PC-3 (cell line): ENCODE results near the gene SFMBT2. TPM values are rescaled to one million over a fixed set of nuclear protein-coding genes. Genes with fewer than 3 reads are reported as not detected.
"Not testable (repeated sequence)": the region's sequence is repeated elsewhere in the genome, so short reads cannot be mapped to it uniquely, and the experiment has no call there.

Source experiments
- ATAC-seq: fragments of 200-7000 bp; cut with Tn5 transposase; 2 replicates; pipeline ENCODE4 v1.9.1; 2020; ENCODE audit warnings: mild to moderate bottlenecking, moderate library complexity
- BruUV-seq: library from RNA; stranded (reverse); fragments of 400-500 nt; replicated peaks from 2 replicates; lab custom pipeline; 2021; lab: Mats Ljungman, UMichigan
- CTCF ChIA-PET: fragments of 300-600 bp; sonication (Branson Sonifier 250); formaldehyde crosslinking; loops from one replicate; lab custom pipeline; 2022; ENCODE audit warnings: antibody characterized with exemption; lab: Charles Lee
- POLR2A ChIA-PET: fragments of 300-600 bp; sonication (Branson Sonifier 250); formaldehyde crosslinking; loops from one replicate; lab custom pipeline; 2022; ENCODE audit warnings: antibody characterized with exemption; ENCODE audit not compliant: unreplicated experiment; lab: Charles Lee
- DNase-seq: peaks from one replicate; pipeline ENCODE4 v3.0.0-alpha.2; 2015
- H2AFZ ChIP-seq: fragments of 300-600 bp; sonication (generic); 2 replicates; pipeline ENCODE4 v1.6.0; 2016; ENCODE audit warnings: antibody characterized with exemption, low read length
- H3F3A ChIP-seq: fragments of 300-600 bp; sonication (generic); one replicate; pipeline ENCODE4 v1.6.0; 2017; ENCODE audit warnings: antibody characterized with exemption, low read length, control low read depth, mild to moderate bottlenecking; ENCODE audit not compliant: unreplicated experiment
- H3K27ac ChIP-seq: fragments of 300-600 bp; sonication (generic); 2 replicates; pipeline ENCODE4 v1.5.1; 2016; ENCODE audit warnings: mild to moderate bottlenecking, low read length
- H3K27me3 ChIP-seq: fragments of 300-600 bp; sonication (generic); 2 replicates; pipeline ENCODE4 v1.6.1; 2016; ENCODE audit warnings: low read length, mixed read lengths
- H3K36me3 ChIP-seq: fragments of 300-600 bp; sonication (generic); 2 replicates; pipeline ENCODE4 v1.6.1; 2016; ENCODE audit warnings: low read depth, mixed run types, low read length, mixed read lengths
- H3K4me1 ChIP-seq: fragments of 300-600 bp; sonication (generic); 2 replicates; pipeline ENCODE4 v1.5.1; 2016; ENCODE audit warnings: low read length; ENCODE audit not compliant: insufficient read depth
- H3K4me2 ChIP-seq: fragments of 300-600 bp; sonication (generic); 2 replicates; pipeline ENCODE4 v1.6.0; 2016; ENCODE audit warnings: low read length
- H3K4me3 ChIP-seq: fragments of 300-600 bp; sonication (generic); 2 replicates; pipeline ENCODE4 v1.5.1; 2016; ENCODE audit warnings: mild to moderate bottlenecking, low read length, mixed read lengths
- H3K79me2 ChIP-seq: fragments of 300-600 bp; sonication (generic); 2 replicates; pipeline ENCODE4 v1.6.1; 2017; ENCODE audit warnings: low read length, mixed read lengths
- H3K9ac ChIP-seq: fragments of 300-600 bp; sonication (generic); 2 replicates; pipeline ENCODE4 v1.6.0; 2016; ENCODE audit warnings: mild to moderate bottlenecking, low read length
- H3K9me2 ChIP-seq: fragments of 300-600 bp; sonication (generic); replicated peaks from 2 replicates; pipeline ENCODE4 v1.6.1; 2016; ENCODE audit warnings: mixed run types, low read length, mixed read lengths
- H3K9me3 ChIP-seq: fragments of 300-600 bp; sonication (generic); 2 replicates; pipeline ENCODE4 v1.6.1; 2016; ENCODE audit warnings: low read length, mixed read lengths
- H4K20me1 ChIP-seq: fragments of 300-600 bp; sonication (generic); 2 replicates; pipeline ENCODE4 v1.6.1; 2016; ENCODE audit warnings: low read length, mixed read lengths
- EZH2 ChIP-seq: fragments of 300-600 bp; sonication (generic); IDR thresholded peaks from one replicate; pipeline ENCODE4 v1.6.1; 2017; ENCODE audit warnings: antibody characterized with exemption, mild to moderate bottlenecking, low read length; ENCODE audit not compliant: unreplicated experiment
- EZH2phosphoT487 ChIP-seq: fragments of 300-600 bp; sonication (generic); IDR thresholded peaks from 2 replicates; pipeline ENCODE4 v1.6.1; 2018; ENCODE audit warnings: mild to moderate bottlenecking, antibody characterized with exemption, low read length, borderline replicate concordance
- intact Hi-C: fragments of 100-400 bp; cut with micrococcal nuclease; formaldehyde crosslinking; loops from 2 replicates; pipeline ENCODE4 v1.9.0; 2023
- total RNA-seq: library from RNA; depleted of rRNA; stranded (reverse); fragments of >200 nt; gene quantifications from 2 replicates; pipeline ENCODE4 v1.2.3, GENCODE V29; 2014
- TF ChIP-seq, protein P1 (sequence below): fragments of 300-600 bp; sonication (generic); conservative IDR thresholded peaks from 2 replicates; pipeline ENCODE4 v1.5.1; 2017; ENCODE audit warnings: antibody characterized with exemption, low read depth, mild to moderate bottlenecking, low read length

SFMBT2 gene
- total RNA-seq, 1 experiment from 2014 or later, result 1.9 TPM

DNA sequence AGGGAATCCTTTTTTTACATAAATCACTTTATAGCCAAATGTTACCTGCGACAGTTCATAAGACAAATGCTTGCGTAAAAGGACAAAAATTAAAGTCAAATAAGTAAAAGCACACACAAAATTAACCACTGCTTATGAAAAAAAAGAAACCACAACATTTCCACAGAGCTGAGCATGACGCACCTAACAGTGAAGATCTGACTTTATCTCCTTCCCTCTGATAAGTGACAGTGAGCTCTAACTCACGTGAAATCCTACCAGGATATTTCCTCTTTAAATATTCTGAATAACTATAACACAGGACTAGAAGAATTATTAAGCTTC is 225.5 kb downstream of the SFMBT2 start:
- H3K9me2 ChIP-seq, result no peaks in the 10 kb centered on the region
- TF ChIP-seq EZH2phosphoT487, result no peak
- TF ChIP-seq, protein P1, sequence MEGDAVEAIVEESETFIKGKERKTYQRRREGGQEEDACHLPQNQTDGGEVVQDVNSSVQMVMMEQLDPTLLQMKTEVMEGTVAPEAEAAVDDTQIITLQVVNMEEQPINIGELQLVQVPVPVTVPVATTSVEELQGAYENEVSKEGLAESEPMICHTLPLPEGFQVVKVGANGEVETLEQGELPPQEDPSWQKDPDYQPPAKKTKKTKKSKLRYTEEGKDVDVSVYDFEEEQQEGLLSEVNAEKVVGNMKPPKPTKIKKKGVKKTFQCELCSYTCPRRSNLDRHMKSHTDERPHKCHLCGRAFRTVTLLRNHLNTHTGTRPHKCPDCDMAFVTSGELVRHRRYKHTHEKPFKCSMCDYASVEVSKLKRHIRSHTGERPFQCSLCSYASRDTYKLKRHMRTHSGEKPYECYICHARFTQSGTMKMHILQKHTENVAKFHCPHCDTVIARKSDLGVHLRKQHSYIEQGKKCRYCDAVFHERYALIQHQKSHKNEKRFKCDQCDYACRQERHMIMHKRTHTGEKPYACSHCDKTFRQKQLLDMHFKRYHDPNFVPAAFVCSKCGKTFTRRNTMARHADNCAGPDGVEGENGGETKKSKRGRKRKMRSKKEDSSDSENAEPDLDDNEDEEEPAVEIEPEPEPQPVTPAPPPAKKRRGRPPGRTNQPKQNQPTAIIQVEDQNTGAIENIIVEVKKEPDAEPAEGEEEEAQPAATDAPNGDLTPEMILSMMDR, result no peak
- TF ChIP-seq EZH2, result no peak
- no peak overlapping the region for H3K4me2 ChIP-seq
- intact Hi-C loops, result no loop called here
- CTCF ChIA-PET, result no interaction called here
- H3K27me3 ChIP-seq, result peaks cover 20% of the 10 kb centered on the region; the same call in 1 of the 2 replicates
- H4K20me1 ChIP-seq, result no peaks in the 10 kb centered on the region
- no peaks in the 10 kb centered on the region for H3K9me3 ChIP-seq
- H3K27ac ChIP-seq, result no peak overlapping the region
- DNase-seq (no peak), ATAC-seq (no peak)
- H3K9ac ChIP-seq, result no peak overlapping the region
- H3K36me3 ChIP-seq, result no peaks in the 10 kb centered on the region
- no peak overlapping the region for H2AFZ ChIP-seq
- no TSS peak for BruUV-seq
- H3K79me2 ChIP-seq, result no peaks in the 10 kb centered on the region
- H3F3A ChIP-seq, result no peaks in the 10 kb centered on the region
- POLR2A ChIA-PET, result interaction anchor here (0.6 kb wide), 1 partner anchor 94 kb away, joined by 16 read pairs; no protein-coding TSS in a partner anchor
- no peak overlapping the region for H3K4me3 ChIP-seq
- no peaks in the 10 kb centered on the region for H3K4me1 ChIP-seq

DNA sequence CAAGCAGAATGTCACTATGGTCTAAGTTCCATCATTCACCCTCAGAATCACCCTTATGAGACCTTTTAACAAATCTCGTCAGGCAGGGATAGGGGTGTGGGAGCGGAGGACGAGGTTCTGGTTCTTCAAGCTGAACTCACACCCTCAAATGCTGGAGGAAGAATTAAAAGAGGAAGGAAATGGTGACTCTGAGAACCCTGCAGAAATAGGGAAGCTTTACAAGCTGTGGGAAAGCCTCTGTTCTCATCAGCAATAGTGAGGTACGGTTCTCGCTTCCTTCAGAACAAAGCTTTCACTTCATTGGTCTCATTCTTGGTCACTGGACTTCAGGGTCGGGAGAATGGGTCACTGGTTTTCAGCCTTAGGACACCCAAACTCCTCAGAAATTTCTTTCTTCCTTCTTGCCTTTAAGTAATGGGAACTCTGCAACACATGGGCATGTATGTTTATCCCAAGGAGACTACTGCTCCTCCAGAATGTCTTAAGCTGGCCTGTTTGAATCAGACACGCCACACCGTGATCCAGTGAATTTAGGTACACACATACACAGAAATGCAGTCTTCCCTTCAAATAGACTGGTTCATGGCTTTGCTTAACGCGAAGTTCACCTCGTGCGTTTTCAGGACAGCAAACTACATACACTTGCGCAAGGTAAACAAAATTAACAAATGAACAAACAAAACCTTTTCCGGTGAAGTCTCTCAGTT is 226.0 kb downstream of the SFMBT2 start:
- Histone ChIP-seq H3K9me3 (no peaks in the 10 kb centered on the region), H4K20me1 (no peaks in the 10 kb centered on the region), H3K27me3 (peaks cover 20% of the 10 kb centered on the region; the same call in 1 of the 2 replicates), H2AFZ (no peak overlapping the region), H3K9ac (no peak overlapping the region), H3K4me1 (no peaks in the 10 kb centered on the region), H3K4me2 (no peak overlapping the region), H3K79me2 (no peaks in the 10 kb centered on the region), H3F3A (no peaks in the 10 kb centered on the region), H3K27ac (no peak overlapping the region), H3K4me3 (no peak overlapping the region), H3K9me2 (no peaks in the 10 kb centered on the region), H3K36me3 (no peaks in the 10 kb centered on the region)
- intact Hi-C loops, result no loop called here
- TF ChIP-seq, protein P1, result no peak
- TF ChIP-seq EZH2 (no peak), EZH2phosphoT487 (no peak)
- BruUV-seq, result no TSS peak
- no peak for DNase-seq
- no peak for ATAC-seq
- ChIA-PET POLR2A (no interaction called here), CTCF (no interaction called here)

DNA sequence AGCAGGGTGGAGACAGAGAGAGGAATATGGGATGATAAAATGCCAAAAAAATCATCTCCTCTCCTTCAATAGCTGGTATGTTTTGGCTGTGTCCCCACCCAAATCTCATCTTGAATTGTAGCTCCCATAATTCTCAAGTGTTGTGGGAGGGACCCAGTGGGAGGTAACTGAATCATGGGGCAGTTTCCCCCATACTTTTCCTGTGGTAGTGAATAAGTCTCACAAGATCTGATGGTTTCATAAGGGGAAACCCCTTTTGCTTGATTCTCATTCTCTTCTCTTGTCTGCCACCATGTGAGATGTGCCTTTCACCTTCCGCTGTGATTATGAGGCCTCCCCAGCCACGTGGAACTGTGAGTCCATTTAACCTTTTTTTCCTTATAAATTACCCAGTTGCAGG is 226.7 kb downstream of the SFMBT2 start:
- CTCF ChIA-PET, H3K36me3 ChIP-seq, intact Hi-C loops: not testable (repeated sequence)

DNA sequence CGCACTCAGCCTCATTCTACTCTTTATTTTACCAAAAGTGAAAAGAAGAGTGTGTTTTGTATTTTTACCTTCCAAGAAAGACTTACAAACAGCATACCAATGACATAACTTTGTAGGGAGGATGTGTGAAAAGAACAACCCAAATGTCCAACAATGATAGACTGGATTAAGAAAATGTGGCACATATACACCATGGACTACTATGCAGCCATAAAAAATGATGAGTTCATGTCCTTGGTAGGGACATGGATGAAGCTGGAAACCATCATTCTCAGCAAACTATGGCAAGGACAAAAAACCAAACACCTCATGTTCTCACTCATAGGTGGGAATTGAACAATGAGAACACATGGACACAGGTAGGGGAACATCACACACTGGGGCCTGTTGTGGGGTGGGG is 228.5 kb downstream of the SFMBT2 start:
- H3K4me1 ChIP-seq, CTCF ChIA-PET, H3K9ac ChIP-seq, H3K9me3 ChIP-seq, DNase-seq, H3F3A ChIP-seq, H3K79me2 ChIP-seq, intact Hi-C loops, BruUV-seq, H3K9me2 ChIP-seq, H3K36me3 ChIP-seq, POLR2A ChIA-PET, H3K27ac ChIP-seq, ATAC-seq, H2AFZ ChIP-seq, H3K4me2 ChIP-seq, H4K20me1 ChIP-seq, H3K4me3 ChIP-seq: not testable (repeated sequence)
- peaks cover 12% of the 10 kb centered on the region; the same call in 1 of the 2 replicates for H3K27me3 ChIP-seq

More for the DNA sequence above, 226.7 kb downstream of the SFMBT2 start:
- H3K27ac ChIP-seq, BruUV-seq, H3K4me1 ChIP-seq, H3K4me2 ChIP-seq, H3K79me2 ChIP-seq, DNase-seq, H3K9ac ChIP-seq, H3K9me2 ChIP-seq, H3K4me3 ChIP-seq, H2AFZ ChIP-seq, H4K20me1 ChIP-seq, H3K9me3 ChIP-seq, ATAC-seq, H3F3A ChIP-seq, POLR2A ChIA-PET: not testable (repeated sequence)
- peaks cover 20% of the 10 kb centered on the region; the same call in 1 of the 2 replicates for H3K27me3 ChIP-seq
